Liver (tissue), 9 donors: ENCODE data around the gene TOP3A. TPM values are rescaled to one million over a fixed set of nuclear protein-coding genes. Genes with fewer than 3 reads are reported as not detected.

Source experiments
- DNase-seq: peaks from one replicate; pipeline ENCODE4 v3.0.0-alpha.2; 2017; ENCODE audit warnings: low spot score
- H3K27ac ChIP-seq, 2 donors: one replicate each; pipeline ENCODE4 v1.7.0; 2013; ENCODE audit warnings: inconsistent platforms in 2 of 2, low read length in 2 of 2, control low read depth in 1 of 2, low read depth in 1 of 2, mild to moderate bottlenecking in 1 of 2
- H3K27me3 ChIP-seq, 4 donors: one replicate each; pipeline versions ENCODE4 v1.6.1 to v1.7.0; 2013; ENCODE audit warnings: low read length in 3 of 4, inconsistent platforms in 1 of 4, mild to moderate bottlenecking in 1 of 4, moderate library complexity in 1 of 4; ENCODE audit not compliant: control insufficient read depth in 4 of 4, insufficient read depth in 4 of 4
- H3K36me3 ChIP-seq, 4 donors: one replicate each; pipeline versions ENCODE4 v1.6.1 to v1.7.0; 2013; ENCODE audit warnings: low read length in 3 of 4, mild to moderate bottlenecking in 3 of 4, low read depth in 1 of 4, moderate library complexity in 1 of 4; ENCODE audit not compliant: control insufficient read depth in 4 of 4, insufficient read depth in 3 of 4
- H3K4me1 ChIP-seq, 4 donors: one replicate each; pipeline versions ENCODE4 v1.6.1 to v1.7.0; 2013; ENCODE audit warnings: low read length in 3 of 4, mild to moderate bottlenecking in 3 of 4, moderate library complexity in 1 of 4; ENCODE audit not compliant: control insufficient read depth in 4 of 4, insufficient read depth in 4 of 4
- H3K4me3 ChIP-seq, 3 donors: one replicate each; pipeline versions ENCODE4 v1.6.1 to v1.7.0; 2013; ENCODE audit warnings: low read length in 3 of 3, control low read depth in 1 of 3, low read depth in 1 of 3, mild to moderate bottlenecking in 1 of 3
- H3K9ac ChIP-seq, 2 donors: one replicate each; pipeline ENCODE4 v1.7.0; 2013; ENCODE audit warnings: low read length in 2 of 2, mild to moderate bottlenecking in 2 of 2, moderate library complexity in 2 of 2, control low read depth in 1 of 2, low read depth in 1 of 2
- H3K9me3 ChIP-seq, 4 donors: one replicate each; pipeline versions ENCODE4 v1.6.1 to v1.7.0; 2013; ENCODE audit warnings: low read length in 3 of 4; ENCODE audit not compliant: control insufficient read depth in 4 of 4
- FOXA1 ChIP-seq: IDR thresholded peaks from 2 replicates; pipeline ENCODE4 v1.6.1; 2016; ENCODE audit warnings: antibody characterized with exemption
- FOXA2 ChIP-seq: IDR thresholded peaks from 2 replicates; pipeline ENCODE4 v1.6.1; 2016; ENCODE audit warnings: antibody characterized with exemption
- GABPA ChIP-seq, 2 donors: IDR thresholded peaks in 1 of 2; conservative IDR thresholded peaks in 1 of 2; 2 replicates each; pipeline ENCODE4 v1.6.1; 2016; ENCODE audit warnings: antibody characterized with exemption in 2 of 2, mild to moderate bottlenecking in 1 of 2, moderate library complexity in 1 of 2
- HNF4G ChIP-seq: IDR thresholded peaks from 2 replicates; pipeline ENCODE4 v1.6.1; 2016; ENCODE audit warnings: antibody characterized with exemption
- JUND ChIP-seq, 2 donors: IDR thresholded peaks; 2 replicates each; pipeline ENCODE4 v1.6.1; 2016; ENCODE audit warnings: antibody characterized with exemption in 2 of 2
- RAD21 ChIP-seq, 2 donors: IDR thresholded peaks; 2 replicates each; pipeline ENCODE4 v1.6.1; 2016; ENCODE audit warnings: antibody characterized with exemption in 2 of 2, mild to moderate bottlenecking in 2 of 2
- RXRA ChIP-seq, 2 donors: IDR thresholded peaks; 2 replicates each; pipeline ENCODE4 v1.6.1; 2017 to 2018; ENCODE audit warnings: antibody characterized with exemption in 2 of 2, mild to moderate bottlenecking in 1 of 2
- SP1 ChIP-seq: IDR thresholded peaks from 2 replicates; pipeline ENCODE4 v1.6.1; 2018; ENCODE audit warnings: antibody characterized with exemption, mild to moderate bottlenecking
- YY1 ChIP-seq: IDR thresholded peaks from 2 replicates; pipeline ENCODE4 v1.6.1; 2016; ENCODE audit warnings: antibody characterized with exemption, mild to moderate bottlenecking
- WGBS: extraction: QIAGEN DNeasy Blood & Tissue Kit; methylation state at CpG from one replicate; pipeline ENCODE4 v1.1.7; 2013; 5-methylcytosine and 5-hydroxymethylcytosine counted together
- polyA plus RNA-seq, 2 donors: library from polyadenylated mRNA; stranded (reverse) in 1 of 2; unstranded in 1 of 2; fragments of 200-250 nt in 1 of 2; fragments of >200 nt in 1 of 2; fragmentation: Nextera tagmentation in 1 of 2; extraction: Ambion mirVana in 1 of 2; gene quantifications; one replicate each; pipeline versions ENCODE4 v1.2.1 to v1.2.3, GENCODE V29; 2013 to 2015
- total RNA-seq, 2 donors: library from RNA; depleted of rRNA; stranded (reverse); fragments of >200 nt; gene quantifications; one replicate each; pipeline ENCODE4 v1.2.3, GENCODE V29; 2014
- TF ChIP-seq, protein P1 (sequence below): IDR thresholded peaks from 2 replicates; pipeline ENCODE4 v1.6.1; 2016; ENCODE audit warnings: antibody characterized with exemption, mild to moderate bottlenecking
- TF ChIP-seq, protein P2 (sequence below): fragments of 150-350 bp; IDR thresholded peaks from 2 replicates; pipeline ENCODE4 v1.5.1; 2017; ENCODE audit warnings: improper control_type of control experiment, low read depth, low read length; ENCODE audit not compliant: missing input control
- TF ChIP-seq, protein P3 (sequence below): IDR thresholded peaks from 2 replicates; pipeline ENCODE4 v1.6.1; 2016; ENCODE audit warnings: antibody characterized with exemption
- TF ChIP-seq, protein P4 (sequence below): IDR thresholded peaks from 2 replicates; pipeline ENCODE4 v1.6.1; 2016; ENCODE audit warnings: antibody characterized with exemption
- donor health status: healthy.
- donor health status: healthy.
- donor health status: healthy.
- donor health status: healthy.
- donor health status: healthy.

Gene TOP3A
- total and polyA plus RNA-seq, 4 donors = 6.6 to 37.5 (median 14.3) TPM

DNA sequence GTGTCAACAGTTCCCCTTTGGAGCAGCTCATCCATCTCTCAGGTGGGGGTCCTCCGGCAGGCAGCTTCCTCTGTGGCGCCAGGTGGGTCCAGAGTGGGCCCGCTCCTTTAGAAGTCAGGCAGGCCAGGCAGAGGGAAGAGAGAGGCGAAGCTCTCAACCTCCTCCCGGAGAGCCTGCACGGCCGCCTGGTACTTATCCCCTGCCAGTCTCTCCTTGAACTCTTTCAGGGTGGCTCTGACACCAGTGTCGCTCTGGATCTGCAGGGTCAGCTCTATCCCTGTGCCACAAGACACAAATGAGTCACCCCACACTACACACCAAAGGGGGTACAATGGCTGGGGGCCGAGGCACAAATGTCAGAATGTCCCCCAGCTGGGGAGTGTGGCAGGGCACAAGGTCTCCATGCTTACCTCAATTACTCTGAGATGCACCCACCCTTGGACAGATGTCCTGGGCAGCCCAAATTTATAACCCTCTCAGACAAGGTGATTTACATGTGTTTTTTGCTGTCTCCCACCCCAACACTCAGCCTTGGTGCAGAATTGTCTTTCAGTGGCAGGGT lies 13.9 kb upstream of the TOP3A start:
- no peaks in the 10 kb centered on the region for H3K9me3 ChIP-seq
- no peaks in the 10 kb centered on the region for H3K27me3 ChIP-seq
- TF ChIP-seq, protein P1, sequence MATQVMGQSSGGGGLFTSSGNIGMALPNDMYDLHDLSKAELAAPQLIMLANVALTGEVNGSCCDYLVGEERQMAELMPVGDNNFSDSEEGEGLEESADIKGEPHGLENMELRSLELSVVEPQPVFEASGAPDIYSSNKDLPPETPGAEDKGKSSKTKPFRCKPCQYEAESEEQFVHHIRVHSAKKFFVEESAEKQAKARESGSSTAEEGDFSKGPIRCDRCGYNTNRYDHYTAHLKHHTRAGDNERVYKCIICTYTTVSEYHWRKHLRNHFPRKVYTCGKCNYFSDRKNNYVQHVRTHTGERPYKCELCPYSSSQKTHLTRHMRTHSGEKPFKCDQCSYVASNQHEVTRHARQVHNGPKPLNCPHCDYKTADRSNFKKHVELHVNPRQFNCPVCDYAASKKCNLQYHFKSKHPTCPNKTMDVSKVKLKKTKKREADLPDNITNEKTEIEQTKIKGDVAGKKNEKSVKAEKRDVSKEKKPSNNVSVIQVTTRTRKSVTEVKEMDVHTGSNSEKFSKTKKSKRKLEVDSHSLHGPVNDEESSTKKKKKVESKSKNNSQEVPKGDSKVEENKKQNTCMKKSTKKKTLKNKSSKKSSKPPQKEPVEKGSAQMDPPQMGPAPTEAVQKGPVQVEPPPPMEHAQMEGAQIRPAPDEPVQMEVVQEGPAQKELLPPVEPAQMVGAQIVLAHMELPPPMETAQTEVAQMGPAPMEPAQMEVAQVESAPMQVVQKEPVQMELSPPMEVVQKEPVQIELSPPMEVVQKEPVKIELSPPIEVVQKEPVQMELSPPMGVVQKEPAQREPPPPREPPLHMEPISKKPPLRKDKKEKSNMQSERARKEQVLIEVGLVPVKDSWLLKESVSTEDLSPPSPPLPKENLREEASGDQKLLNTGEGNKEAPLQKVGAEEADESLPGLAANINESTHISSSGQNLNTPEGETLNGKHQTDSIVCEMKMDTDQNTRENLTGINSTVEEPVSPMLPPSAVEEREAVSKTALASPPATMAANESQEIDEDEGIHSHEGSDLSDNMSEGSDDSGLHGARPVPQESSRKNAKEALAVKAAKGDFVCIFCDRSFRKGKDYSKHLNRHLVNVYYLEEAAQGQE = no peak
- TF ChIP-seq SP1 (no peak), RXRA (IDR thresholded peaks at IDR 0.05) (no peak), FOXA1 (no peak), FOXA2 (no peak), GABPA (IDR thresholded peaks at IDR 0.05 in 1 of 2, conservative IDR thresholded peaks at IDR 0.05 in 1 of 2) (no peak), JUND (IDR thresholded peaks at IDR 0.05) (no peak), YY1 (no peak)
- TF ChIP-seq, protein P2, sequence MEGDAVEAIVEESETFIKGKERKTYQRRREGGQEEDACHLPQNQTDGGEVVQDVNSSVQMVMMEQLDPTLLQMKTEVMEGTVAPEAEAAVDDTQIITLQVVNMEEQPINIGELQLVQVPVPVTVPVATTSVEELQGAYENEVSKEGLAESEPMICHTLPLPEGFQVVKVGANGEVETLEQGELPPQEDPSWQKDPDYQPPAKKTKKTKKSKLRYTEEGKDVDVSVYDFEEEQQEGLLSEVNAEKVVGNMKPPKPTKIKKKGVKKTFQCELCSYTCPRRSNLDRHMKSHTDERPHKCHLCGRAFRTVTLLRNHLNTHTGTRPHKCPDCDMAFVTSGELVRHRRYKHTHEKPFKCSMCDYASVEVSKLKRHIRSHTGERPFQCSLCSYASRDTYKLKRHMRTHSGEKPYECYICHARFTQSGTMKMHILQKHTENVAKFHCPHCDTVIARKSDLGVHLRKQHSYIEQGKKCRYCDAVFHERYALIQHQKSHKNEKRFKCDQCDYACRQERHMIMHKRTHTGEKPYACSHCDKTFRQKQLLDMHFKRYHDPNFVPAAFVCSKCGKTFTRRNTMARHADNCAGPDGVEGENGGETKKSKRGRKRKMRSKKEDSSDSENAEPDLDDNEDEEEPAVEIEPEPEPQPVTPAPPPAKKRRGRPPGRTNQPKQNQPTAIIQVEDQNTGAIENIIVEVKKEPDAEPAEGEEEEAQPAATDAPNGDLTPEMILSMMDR = no peak
- TF ChIP-seq, protein P3, sequence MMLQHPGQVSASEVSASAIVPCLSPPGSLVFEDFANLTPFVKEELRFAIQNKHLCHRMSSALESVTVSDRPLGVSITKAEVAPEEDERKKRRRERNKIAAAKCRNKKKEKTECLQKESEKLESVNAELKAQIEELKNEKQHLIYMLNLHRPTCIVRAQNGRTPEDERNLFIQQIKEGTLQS = no peak
- H3K36me3 ChIP-seq = peaks cover 22 to 66% (median 52%) of the 10 kb centered on the region in 4 donors
- no peak overlapping the region for H3K9ac ChIP-seq
- H3K4me1 ChIP-seq = peaks cover 0 to 5% (median 0%) of the 10 kb centered on the region in 4 donors
- H3K27ac ChIP-seq = no peak overlapping the region
- 96% methylated on average over 9 of the region's 9 CpGs for WGBS
- DNase-seq = no peak
- no peak overlapping the region for H3K4me3 ChIP-seq

DNA sequence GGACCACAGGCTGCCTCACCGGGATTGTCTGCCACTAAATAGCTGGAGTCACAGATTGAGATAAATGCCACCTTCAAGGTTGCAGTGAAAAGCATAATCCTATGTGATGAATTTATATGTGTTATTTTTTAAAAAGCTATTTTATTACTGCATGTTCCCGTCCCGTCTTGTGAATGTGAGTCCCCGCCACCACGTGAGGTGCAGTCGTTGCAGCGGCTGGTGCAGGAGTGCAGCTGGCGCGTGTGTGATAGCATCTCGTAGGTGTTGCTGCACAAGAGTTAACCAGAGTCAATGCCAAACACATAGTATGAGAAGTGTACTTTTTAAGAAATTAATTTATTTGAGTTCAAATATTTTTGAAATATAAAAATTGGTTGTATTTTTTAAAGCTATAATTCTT lies 12.8 kb upstream of the TOP3A start:
- Histone ChIP-seq H3K9ac (no peak overlapping the region), H3K27me3 (no peaks in the 10 kb centered on the region), H3K4me1 (peaks cover 0 to 5% (median 2%) of the 10 kb centered on the region in 4 donors), H3K36me3 (peaks cover 18 to 68% (median 48%) of the 10 kb centered on the region in 4 donors), H3K9me3 (no peaks in the 10 kb centered on the region), H3K4me3 (no peak overlapping the region), H3K27ac (no peak overlapping the region)
- WGBS = 94% methylated on average over 10 of the region's 10 CpGs
- TF ChIP-seq, protein P3 = no peak
- no peak for TF ChIP-seq FOXA2
- DNase-seq = no peak

DNA sequence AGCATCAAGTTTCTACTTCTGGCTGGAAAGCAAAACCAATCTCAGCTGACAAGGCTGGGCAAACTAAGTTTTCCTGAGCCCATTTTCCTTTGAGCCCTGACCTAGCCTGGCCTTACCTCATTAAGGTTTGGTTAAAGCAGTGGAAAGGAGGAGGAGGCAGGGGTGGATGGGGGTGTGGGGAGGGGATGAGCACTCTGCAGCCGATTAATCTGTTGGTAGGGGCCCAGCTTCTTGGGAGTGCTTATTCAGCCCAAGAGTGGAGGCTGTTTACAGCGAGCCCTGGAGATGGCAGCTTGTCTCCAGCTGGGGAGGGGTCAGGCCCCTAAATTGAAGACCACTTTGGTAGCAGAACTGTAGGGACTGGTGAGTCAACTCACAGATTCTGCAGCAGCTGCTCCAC lies 12.3 kb upstream of the TOP3A start:
- peaks cover 0 to 5% (median 2%) of the 10 kb centered on the region in 4 donors for H3K4me1 ChIP-seq
- no peak for TF ChIP-seq HNF4G
- TF ChIP-seq SP1 = no peak
- TF ChIP-seq YY1 = no peak
- no peak for TF ChIP-seq JUND (IDR thresholded peaks at IDR 0.05)
- TF ChIP-seq FOXA1 = no peak
- no peak for TF ChIP-seq FOXA2
- TF ChIP-seq RAD21 (IDR thresholded peaks at IDR 0.05) = no peak
- TF ChIP-seq, protein P4, sequence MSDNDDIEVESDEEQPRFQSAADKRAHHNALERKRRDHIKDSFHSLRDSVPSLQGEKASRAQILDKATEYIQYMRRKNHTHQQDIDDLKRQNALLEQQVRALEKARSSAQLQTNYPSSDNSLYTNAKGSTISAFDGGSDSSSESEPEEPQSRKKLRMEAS = no peak
- TF ChIP-seq, protein P2 = no peak
- TF ChIP-seq, protein P1 = no peak
- TF ChIP-seq RXRA (IDR thresholded peaks at IDR 0.05) = no peak

More for the DNA sequence above, 12.3 kb upstream of the TOP3A start:
- WGBS = 76% methylated on average over 2 of the region's 2 CpGs
- H3K27ac ChIP-seq = no peak overlapping the region
- no peak overlapping the region for H3K4me3 ChIP-seq
- DNase-seq = no peak
- H3K9ac ChIP-seq = no peak overlapping the region
- H3K27me3 ChIP-seq = no peaks in the 10 kb centered on the region
- no peaks in the 10 kb centered on the region for H3K9me3 ChIP-seq
- peaks cover 15 to 67% (median 44%) of the 10 kb centered on the region in 4 donors for H3K36me3 ChIP-seq
